GM12878 (cell line): ENCODE results near the gene SLC25A42. TPM values are rescaled to one million over a fixed set of nuclear protein-coding genes. Genes with fewer than 3 reads are reported as not detected.

ENCODE experiments used
- ATAC-seq: fragments of 200-7000 bp; cut with Tn5 transposase; 3 replicates; pipeline ENCODE4 v1.9.1; 2020; ENCODE audit warnings: mild to moderate bottlenecking, moderate library complexity
- BruUV-seq: library from RNA; stranded (reverse); fragments of 400-500 nt; replicated peaks from 2 replicates; lab custom pipeline; 2021; lab: Mats Ljungman, UMichigan
- CTCF ChIA-PET: fragments of 300-600 bp; sonication (Branson Sonifier 250); formaldehyde crosslinking; extraction: SDS; loops from one replicate; lab custom pipeline; 2021; ENCODE audit warnings: inconsistent platforms; lab: Yijun Ruan, JAX
- POLR2A ChIA-PET: fragments of 350-600 bp; formaldehyde crosslinking; extraction: SDS; loops from one replicate; lab custom pipeline; 2021; ENCODE audit warnings: inconsistent platforms; lab: Charles Lee
- RAD21 ChIA-PET: fragments of 300-600 bp; sonication (Branson Sonifier 250); formaldehyde crosslinking; loops from one replicate; lab custom pipeline; 2023; ENCODE audit warnings: antibody characterized with exemption; ENCODE audit not compliant: unreplicated experiment; lab: Charles Lee
- SMC1A ChIA-PET: fragments of 300-600 bp; sonication (Branson Sonifier 250); formaldehyde crosslinking; loops from one replicate; lab custom pipeline; 2023; ENCODE audit not compliant: unreplicated experiment, uncharacterized antibody; lab: Charles Lee
- DNase-seq: peaks from one replicate; pipeline ENCODE4 v3.0.0-alpha.2; 2011; ENCODE audit warnings: low read depth, low spot score
- FAIRE-seq: peaks from 3 replicates; lab custom pipeline; 2011; peaks lifted over from hg19 to GRCh38; lab: Jason Lieb, UNC
- H2AFZ ChIP-seq: 2 replicates; pipeline ENCODE4 v1.6.0; 2011; ENCODE audit warnings: low read depth, low read length, control low read depth; ENCODE audit not compliant: control insufficient read depth
- H3K27ac ChIP-seq: 2 replicates; pipeline ENCODE4 v1.5.1; 2011; ENCODE audit warnings: control low read depth; ENCODE audit not compliant: control insufficient read depth, insufficient read depth
- H3K27me3 ChIP-seq, 2 experiments: replicated peaks in 1 of 2; 2 replicates each; pipeline versions ENCODE4 v1.6.0 to v1.6.1; 2011; ENCODE audit warnings: low read length in 1 of 2; ENCODE audit not compliant: control insufficient read depth in 2 of 2, insufficient read depth in 2 of 2
- H3K36me3 ChIP-seq, 2 experiments: 2 replicates each; pipeline ENCODE4 v1.5.1; 2011; ENCODE audit warnings: low read length in 1 of 2; ENCODE audit not compliant: control insufficient read depth in 2 of 2, insufficient read depth in 2 of 2
- H3K4me1 ChIP-seq: 2 replicates; pipeline ENCODE4 v1.6.1; 2011; ENCODE audit warnings: mild to moderate bottlenecking, low read length, moderate library complexity, mixed read lengths; ENCODE audit not compliant: control insufficient read depth, insufficient read depth
- H3K4me2 ChIP-seq: 2 replicates; pipeline ENCODE4 v1.6.0; 2011; ENCODE audit warnings: control low read depth; ENCODE audit not compliant: control insufficient read depth, insufficient read depth
- H3K4me3 ChIP-seq: fragments of 200-600 bp; sonication (generic); 2 replicates; pipeline ENCODE4 v1.5.1; 2016
- H3K79me2 ChIP-seq: 2 replicates; pipeline ENCODE4 v1.6.0; 2011; ENCODE audit warnings: low read length; ENCODE audit not compliant: control insufficient read depth, insufficient read depth
- H3K9ac ChIP-seq: 2 replicates; pipeline ENCODE4 v1.8.0; 2011; ENCODE audit warnings: low read length, control low read depth, mixed read lengths; ENCODE audit not compliant: control insufficient read depth, insufficient read depth
- H3K9me3 ChIP-seq: replicated peaks from 3 replicates; pipeline ENCODE4 v1.5.1; 2011; ENCODE audit warnings: mild to moderate bottlenecking, low read length; ENCODE audit not compliant: control insufficient read depth, insufficient read depth
- H4K20me1 ChIP-seq: 2 replicates; pipeline ENCODE4 v1.6.0; 2011; ENCODE audit not compliant: control insufficient read depth, insufficient read depth
- CBX3 ChIP-seq: fragments of 200-600 bp; sonication (generic); IDR thresholded peaks from 2 replicates; pipeline ENCODE4 v1.6.1; 2016; ENCODE audit warnings: low read depth, borderline replicate concordance
- GABPA ChIP-seq: IDR thresholded peaks from 2 replicates; pipeline ENCODE4 v1.6.1; 2014; ENCODE audit warnings: antibody characterized with exemption, low read depth, mild to moderate bottlenecking, inconsistent platforms
- MTA2 ChIP-seq: fragments of 450-650 bp; IDR thresholded peaks from 2 replicates; pipeline ENCODE4 v1.6.1; 2016; ENCODE audit warnings: low read depth, mild to moderate bottlenecking, moderate library complexity
- NR2F1 ChIP-seq: fragments of 450-650 bp; conservative IDR thresholded peaks from 2 replicates; pipeline ENCODE4 v1.6.1; 2017; ENCODE audit warnings: mild to moderate bottlenecking
- PAX8 ChIP-seq: fragments of 450-650 bp; IDR thresholded peaks from 2 replicates; pipeline ENCODE4 v1.6.1; 2017; ENCODE audit warnings: mild to moderate bottlenecking, moderate library complexity
- RCOR1 ChIP-seq: conservative IDR thresholded peaks from 2 replicates; pipeline ENCODE4 v1.6.1; 2012; ENCODE audit warnings: low read depth, low read length, improper control_type of control experiment
- SIX5 ChIP-seq: IDR thresholded peaks from 2 replicates; pipeline ENCODE4 v1.6.1; 2011; ENCODE audit warnings: mild to moderate bottlenecking, low read depth, low read length, moderate library complexity; ENCODE audit not compliant: severe bottlenecking
- SUPT20H ChIP-seq: IDR thresholded peaks from 2 replicates; pipeline ENCODE4 v1.6.1; 2011; ENCODE audit warnings: low read depth, mild to moderate bottlenecking, low read length, moderate library complexity, borderline replicate concordance; ENCODE audit not compliant: control insufficient read depth
- TCF3 ChIP-seq: IDR thresholded peaks from 2 replicates; pipeline ENCODE4 v1.6.1; 2012; ENCODE audit warnings: low read depth, mild to moderate bottlenecking, low read length, borderline replicate concordance; ENCODE audit not compliant: insufficient read depth
- ZNF217 ChIP-seq: fragments of 450-650 bp; IDR thresholded peaks from 2 replicates; pipeline ENCODE4 v1.6.1; 2017; ENCODE audit warnings: antibody characterized with exemption, mild to moderate bottlenecking
- WGBS: methylation state at CpG from one replicate; pipeline ENCODE4 v1.1.6; 2016; ENCODE audit warnings: low lambda C conversion rate; ENCODE audit not compliant: insufficient replicate concordance, insufficient coverage; ENCODE audit errors: missing lambda C conversion rate; 5-methylcytosine and 5-hydroxymethylcytosine counted together
- in situ Hi-C: fragments of 300-500 bp; cut with MboI; formaldehyde crosslinking; loops from 9 replicates; pipeline ENCODE4 v1.14.3; 2018; ENCODE audit warnings: mixed read lengths
- intact Hi-C: fragments of 100-400 bp; cut with micrococcal nuclease; formaldehyde crosslinking; loops from one replicate; pipeline ENCODE4 v1.14.2; 2022; ENCODE audit not compliant: unreplicated experiment
- polyA plus RNA-seq, 11 experiments: library from polyadenylated mRNA; depleted of rRNA in 4 of 11; unstranded in 6 of 11; stranded (reverse) in 5 of 11; fragments of >200 nt; fragmentation: Nextera tagmentation in 4 of 11; fragmentation: Illumina TruSeq in 1 of 11; extraction: Ambion mirVana in 4 of 11; extraction: Trizol in 1 of 11; gene quantifications; 1 replicate in 1 of 11; 2 replicates in 10 of 11; pipeline versions ENCODE4 v1.2.1 to v1.2.3, GENCODE V29; 2011 to 2016; ENCODE audit warnings: inconsistent platforms in 2 of 11, missing spikeins in 2 of 11, low read depth in 1 of 11
- total RNA-seq, 4 experiments: library from RNA; depleted of rRNA in 3 of 4; stranded (reverse); fragments of >200 nt in 3 of 4; fragmentation: Illumina TruSeq in 1 of 4; extraction: Trizol in 1 of 4; gene quantifications; 2 replicates each; pipeline versions ENCODE4 v1.2.1 to v1.2.3, GENCODE V29; 2013 to 2021
- TF ChIP-seq, protein P1 (sequence below): fragments of 450-650 bp; IDR thresholded peaks from 2 replicates; pipeline ENCODE4 v1.6.1; 2017; ENCODE audit warnings: mild to moderate bottlenecking
- TF ChIP-seq, protein P2 (sequence below): IDR thresholded peaks from 2 replicates; pipeline ENCODE4 v1.6.1; 2012; ENCODE audit warnings: low read length, inconsistent platforms
- TF ChIP-seq, protein P3 (sequence below): IDR thresholded peaks from 2 replicates; pipeline ENCODE4 v1.6.1; 2012; ENCODE audit warnings: low read depth, low read length, improper control_type of control experiment
- TF ChIP-seq, protein P4 (sequence below): fragments of 450-650 bp; conservative IDR thresholded peaks from 2 replicates; pipeline ENCODE4 v1.6.1; 2017; ENCODE audit warnings: mild to moderate bottlenecking, moderate library complexity

Gene SLC25A42
- total and polyA plus RNA-seq, 10 of the 15 experiments (the other 5 are each of a cell fraction or from before 2014, with no cell fraction given): 0.24 to 19.2 (median 9.6) TPM

DNA sequence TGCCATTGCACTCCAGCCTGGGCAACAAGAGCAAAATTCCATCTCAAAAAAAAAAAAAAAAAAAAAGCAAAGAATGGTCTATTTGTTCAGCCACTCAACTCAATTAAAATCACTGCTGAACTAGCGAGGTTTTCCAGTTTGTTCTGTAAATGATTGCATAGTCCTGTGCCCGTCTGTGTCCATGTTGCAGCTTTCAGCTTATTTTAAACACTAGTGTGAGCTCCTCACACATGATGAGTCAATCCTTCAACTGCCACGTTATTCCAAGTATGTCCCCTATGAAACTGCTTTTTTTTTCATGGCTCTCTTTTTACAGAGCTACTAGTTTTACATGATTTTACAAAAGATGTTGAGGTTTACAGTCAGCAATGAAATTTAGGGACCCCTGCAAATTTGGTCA, 42.7 kb upstream of the SLC25A42 start:
- intact Hi-C loops (no loop called here), in situ Hi-C loops (no loop called here)
- ChIA-PET CTCF (interaction anchor here (0.7 to 1.1 kb wide), 3 partner anchors 10 to 340 kb away, joined by 3 to 5 read pairs (median 4); no protein-coding TSS in a partner anchor), RAD21 (no interaction called here), SMC1A (interaction anchor here (0.6 to 1.5 kb wide), 3 partner anchors 11 to 127 kb away, joined by 3 read pairs; no protein-coding TSS in a partner anchor), POLR2A (interaction anchor here (0.7 kb wide), 1 partner anchor 307 kb away, joined by 3 read pairs; no protein-coding TSS in a partner anchor)
- Histone ChIP-seq H3K9ac (no peak overlapping the region), H4K20me1 (no peaks in the 10 kb centered on the region), H3K9me3 (no peaks in the 10 kb centered on the region), H3K4me3 (no peak overlapping the region), H3K79me2 (peaks cover 19% of the 10 kb centered on the region), H2AFZ (no peak overlapping the region), H3K27ac (no peak overlapping the region), H3K4me1 (no peaks in the 10 kb centered on the region), H3K27me3 (no peaks in the 10 kb centered on the region), H3K4me2 (no peak overlapping the region), H3K36me3 (peaks cover 23 to 41% of the 10 kb centered on the region in 2 experiments)
- WGBS: 94% methylated on average over 3 of the region's 3 CpGs
- ATAC-seq (no peak), FAIRE-seq (no peak), DNase-seq (no peak)
- BruUV-seq: no TSS peak
- TF ChIP-seq CBX3: no peak
- TF ChIP-seq SIX5: no peak
- TF ChIP-seq, protein P1, sequence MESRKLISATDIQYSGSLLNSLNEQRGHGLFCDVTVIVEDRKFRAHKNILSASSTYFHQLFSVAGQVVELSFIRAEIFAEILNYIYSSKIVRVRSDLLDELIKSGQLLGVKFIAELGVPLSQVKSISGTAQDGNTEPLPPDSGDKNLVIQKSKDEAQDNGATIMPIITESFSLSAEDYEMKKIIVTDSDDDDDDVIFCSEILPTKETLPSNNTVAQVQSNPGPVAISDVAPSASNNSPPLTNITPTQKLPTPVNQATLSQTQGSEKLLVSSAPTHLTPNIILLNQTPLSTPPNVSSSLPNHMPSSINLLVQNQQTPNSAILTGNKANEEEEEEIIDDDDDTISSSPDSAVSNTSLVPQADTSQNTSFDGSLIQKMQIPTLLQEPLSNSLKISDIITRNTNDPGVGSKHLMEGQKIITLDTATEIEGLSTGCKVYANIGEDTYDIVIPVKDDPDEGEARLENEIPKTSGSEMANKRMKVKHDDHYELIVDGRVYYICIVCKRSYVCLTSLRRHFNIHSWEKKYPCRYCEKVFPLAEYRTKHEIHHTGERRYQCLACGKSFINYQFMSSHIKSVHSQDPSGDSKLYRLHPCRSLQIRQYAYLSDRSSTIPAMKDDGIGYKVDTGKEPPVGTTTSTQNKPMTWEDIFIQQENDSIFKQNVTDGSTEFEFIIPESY: no peak
- no peak for TF ChIP-seq RCOR1
- no peak for TF ChIP-seq PAX8
- TF ChIP-seq, protein P2, sequence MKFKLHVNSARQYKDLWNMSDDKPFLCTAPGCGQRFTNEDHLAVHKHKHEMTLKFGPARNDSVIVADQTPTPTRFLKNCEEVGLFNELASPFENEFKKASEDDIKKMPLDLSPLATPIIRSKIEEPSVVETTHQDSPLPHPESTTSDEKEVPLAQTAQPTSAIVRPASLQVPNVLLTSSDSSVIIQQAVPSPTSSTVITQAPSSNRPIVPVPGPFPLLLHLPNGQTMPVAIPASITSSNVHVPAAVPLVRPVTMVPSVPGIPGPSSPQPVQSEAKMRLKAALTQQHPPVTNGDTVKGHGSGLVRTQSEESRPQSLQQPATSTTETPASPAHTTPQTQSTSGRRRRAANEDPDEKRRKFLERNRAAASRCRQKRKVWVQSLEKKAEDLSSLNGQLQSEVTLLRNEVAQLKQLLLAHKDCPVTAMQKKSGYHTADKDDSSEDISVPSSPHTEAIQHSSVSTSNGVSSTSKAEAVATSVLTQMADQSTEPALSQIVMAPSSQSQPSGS: no peak
- TF ChIP-seq, protein P3, sequence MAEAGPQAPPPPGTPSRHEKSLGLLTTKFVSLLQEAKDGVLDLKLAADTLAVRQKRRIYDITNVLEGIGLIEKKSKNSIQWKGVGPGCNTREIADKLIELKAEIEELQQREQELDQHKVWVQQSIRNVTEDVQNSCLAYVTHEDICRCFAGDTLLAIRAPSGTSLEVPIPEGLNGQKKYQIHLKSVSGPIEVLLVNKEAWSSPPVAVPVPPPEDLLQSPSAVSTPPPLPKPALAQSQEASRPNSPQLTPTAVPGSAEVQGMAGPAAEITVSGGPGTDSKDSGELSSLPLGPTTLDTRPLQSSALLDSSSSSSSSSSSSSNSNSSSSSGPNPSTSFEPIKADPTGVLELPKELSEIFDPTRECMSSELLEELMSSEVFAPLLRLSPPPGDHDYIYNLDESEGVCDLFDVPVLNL: no peak
- no peak for TF ChIP-seq NR2F1
- no peak for TF ChIP-seq SUPT20H
- TF ChIP-seq, protein P4, sequence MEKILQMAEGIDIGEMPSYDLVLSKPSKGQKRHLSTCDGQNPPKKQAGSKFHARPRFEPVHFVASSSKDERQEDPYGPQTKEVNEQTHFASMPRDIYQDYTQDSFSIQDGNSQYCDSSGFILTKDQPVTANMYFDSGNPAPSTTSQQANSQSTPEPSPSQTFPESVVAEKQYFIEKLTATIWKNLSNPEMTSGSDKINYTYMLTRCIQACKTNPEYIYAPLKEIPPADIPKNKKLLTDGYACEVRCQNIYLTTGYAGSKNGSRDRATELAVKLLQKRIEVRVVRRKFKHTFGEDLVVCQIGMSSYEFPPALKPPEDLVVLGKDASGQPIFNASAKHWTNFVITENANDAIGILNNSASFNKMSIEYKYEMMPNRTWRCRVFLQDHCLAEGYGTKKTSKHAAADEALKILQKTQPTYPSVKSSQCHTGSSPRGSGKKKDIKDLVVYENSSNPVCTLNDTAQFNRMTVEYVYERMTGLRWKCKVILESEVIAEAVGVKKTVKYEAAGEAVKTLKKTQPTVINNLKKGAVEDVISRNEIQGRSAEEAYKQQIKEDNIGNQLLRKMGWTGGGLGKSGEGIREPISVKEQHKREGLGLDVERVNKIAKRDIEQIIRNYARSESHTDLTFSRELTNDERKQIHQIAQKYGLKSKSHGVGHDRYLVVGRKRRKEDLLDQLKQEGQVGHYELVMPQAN: no peak
- no peak for TF ChIP-seq GABPA
- no peak for TF ChIP-seq TCF3
- TF ChIP-seq ZNF217: no peak
- TF ChIP-seq MTA2: no peak
